IPS-18c (cell line): ENCODE measurements around the gene FNTB.

Experiments used
- H3K4me3 ChIP-seq: 2 replicates; pipeline ENCODE4 v1.7.0; 2013; ENCODE audit warnings: low read depth, mild to moderate bottlenecking, low read length, moderate library complexity; ENCODE audit not compliant: insufficient read depth
- H3K9me3 ChIP-seq: one replicate; pipeline ENCODE4 v1.6.1; 2013; ENCODE audit warnings: mild to moderate bottlenecking, low read length, moderate library complexity; ENCODE audit not compliant: control insufficient read depth, insufficient read depth

Gene FNTB

DNA sequence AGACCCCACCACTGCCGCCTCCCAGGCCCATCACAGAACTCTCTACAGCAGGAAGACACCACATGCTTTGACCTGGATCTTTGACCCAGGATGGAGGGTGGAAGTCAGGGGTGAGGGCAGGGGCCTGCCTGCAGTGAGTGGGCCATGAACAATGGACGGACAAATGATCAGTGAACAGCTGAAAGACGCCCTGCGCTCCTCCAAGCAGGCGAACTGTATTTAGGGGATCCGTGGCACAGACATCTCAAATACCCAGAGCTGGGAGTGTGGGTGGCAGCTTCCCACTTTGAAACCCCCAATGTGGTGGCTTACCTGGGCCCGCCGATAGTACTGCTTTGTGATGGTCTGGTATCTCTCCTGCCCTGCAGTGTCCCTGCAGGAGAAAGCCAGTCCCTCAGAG, 35.4 kb upstream of the FNTB start:
- H3K4me3 ChIP-seq = no peak overlapping the region

GRCh38 chr14:64951724-64952123, 35.0 kb upstream of the FNTB start:
- no peaks in the 10 kb centered on the region for H3K9me3 ChIP-seq
- no peak overlapping the region for H3K4me3 ChIP-seq

More for the DNA sequence above, 35.4 kb upstream of the FNTB start:
- H3K9me3 ChIP-seq = no peaks in the 10 kb centered on the region

GRCh38 chr14:64952598-64953309, 33.9 kb upstream of the FNTB start:
- Histone ChIP-seq H3K9me3 (no peaks in the 10 kb centered on the region), H3K4me3 (no peak overlapping the region)

- H3K9me3 ChIP-seq = no peaks in the 10 kb centered on the region
- no peak overlapping the region for H3K4me3 ChIP-seq
Observed at GRCh38 chr14:64953310-64953654, 33.4 kb upstream of the FNTB start.

- H3K4me3 ChIP-seq = no peak overlapping the region
- H3K9me3 ChIP-seq = no peaks in the 10 kb centered on the region
Observed at GRCh38 chr14:64953661-64954060, 33.0 kb upstream of the FNTB start.

DNA sequence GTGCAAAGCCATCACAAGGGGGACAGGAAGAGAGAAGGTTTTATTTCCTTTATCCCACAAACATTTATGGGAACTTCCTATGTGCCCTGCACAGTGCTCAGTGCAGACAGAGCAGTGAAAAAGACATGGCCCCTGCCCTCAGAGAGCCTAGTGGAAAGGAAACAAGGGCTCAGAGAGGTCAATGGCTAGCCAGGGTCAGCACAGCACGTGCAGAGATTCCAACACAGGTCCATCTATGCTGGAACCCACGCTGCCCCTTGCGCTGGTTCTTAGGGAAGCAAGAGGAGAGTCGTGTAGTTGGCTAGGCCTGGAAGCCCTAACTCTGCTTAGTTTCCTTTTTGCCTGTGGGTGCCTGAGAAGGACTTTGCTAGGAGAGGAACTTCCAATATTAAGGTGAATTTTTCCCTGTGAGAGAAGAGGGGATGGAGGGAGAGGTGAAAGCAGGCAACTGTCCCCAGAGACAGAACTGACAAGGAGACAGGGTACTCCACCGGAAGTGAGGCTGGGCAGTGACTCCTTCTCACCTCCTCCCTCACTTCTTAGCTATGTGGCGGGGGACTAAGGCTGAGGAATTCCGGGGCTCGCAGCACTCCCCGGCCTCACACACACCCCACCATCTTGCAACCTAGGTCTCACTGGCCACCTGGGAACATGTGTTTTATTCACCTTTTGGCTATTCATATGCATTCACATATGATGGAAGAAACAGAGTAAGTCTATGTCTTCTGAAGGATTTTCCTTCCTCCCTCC, 32.0 kb upstream of the FNTB start:
- Histone ChIP-seq H3K9me3 (no peaks in the 10 kb centered on the region), H3K4me3 (no peak overlapping the region)

- Histone ChIP-seq H3K9me3 (no peaks in the 10 kb centered on the region), H3K4me3 (no peak overlapping the region)
Observed at GRCh38 chr14:64955297-64955696, 31.4 kb upstream of the FNTB start.

DNA sequence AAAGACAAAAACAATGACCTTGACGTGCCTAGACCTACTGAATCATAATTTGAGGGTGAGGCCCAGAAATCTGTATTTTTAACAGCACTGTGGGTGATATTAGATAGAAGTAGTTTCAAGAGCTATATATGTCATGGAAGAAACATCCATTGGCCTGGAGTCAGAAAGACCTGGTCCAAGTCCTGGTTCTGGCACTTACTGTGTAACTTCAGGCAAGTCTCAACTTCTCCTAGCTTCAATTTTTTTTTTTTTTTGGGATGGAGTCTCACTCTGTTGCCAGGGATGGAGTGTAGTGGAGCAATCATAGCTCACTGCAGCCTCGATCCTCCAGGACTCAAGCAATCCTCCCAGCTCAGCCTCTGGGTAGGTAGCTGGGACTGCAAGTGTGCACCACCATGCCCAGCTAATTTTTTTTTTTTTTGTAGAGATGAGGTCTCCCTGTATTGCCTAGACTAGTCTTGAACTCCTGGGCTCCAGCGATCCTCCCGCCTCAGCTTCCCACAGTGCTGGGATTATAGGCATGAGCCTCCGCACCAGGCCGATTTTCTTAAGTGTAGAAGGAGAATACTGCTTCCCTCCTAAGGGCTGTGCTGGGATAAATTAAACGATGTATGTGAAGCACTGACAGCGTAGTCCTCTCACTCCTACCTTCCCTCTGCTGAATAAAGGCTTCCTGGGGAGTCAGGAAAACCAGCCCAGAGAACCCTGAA, 29.8 kb upstream of the FNTB start:
- Histone ChIP-seq H3K9me3 (no peaks in the 10 kb centered on the region), H3K4me3 (no peak overlapping the region)

DNA sequence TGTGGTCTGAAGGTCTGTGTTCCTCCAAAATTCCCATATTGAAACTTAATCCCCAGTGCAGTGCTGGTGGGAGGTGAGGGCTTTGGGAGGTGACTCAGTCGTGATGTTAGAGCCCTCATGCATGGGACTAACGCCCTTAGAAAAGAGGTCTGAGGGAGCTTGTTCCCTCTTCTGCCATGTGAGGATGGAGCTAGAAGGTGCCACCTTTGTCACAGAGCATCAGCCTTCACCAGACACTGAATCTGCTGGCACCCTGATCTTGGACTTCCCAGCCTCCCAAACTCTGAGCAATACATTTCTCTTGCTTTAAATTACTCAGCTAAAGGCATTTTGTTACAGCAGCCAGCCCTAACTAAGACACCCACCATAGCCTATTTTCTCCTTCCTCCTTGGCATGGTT, 28.5 kb upstream of the FNTB start:
- peaks cover 2% of the 10 kb centered on the region for H3K9me3 ChIP-seq
- H3K4me3 ChIP-seq = no peak overlapping the region

DNA sequence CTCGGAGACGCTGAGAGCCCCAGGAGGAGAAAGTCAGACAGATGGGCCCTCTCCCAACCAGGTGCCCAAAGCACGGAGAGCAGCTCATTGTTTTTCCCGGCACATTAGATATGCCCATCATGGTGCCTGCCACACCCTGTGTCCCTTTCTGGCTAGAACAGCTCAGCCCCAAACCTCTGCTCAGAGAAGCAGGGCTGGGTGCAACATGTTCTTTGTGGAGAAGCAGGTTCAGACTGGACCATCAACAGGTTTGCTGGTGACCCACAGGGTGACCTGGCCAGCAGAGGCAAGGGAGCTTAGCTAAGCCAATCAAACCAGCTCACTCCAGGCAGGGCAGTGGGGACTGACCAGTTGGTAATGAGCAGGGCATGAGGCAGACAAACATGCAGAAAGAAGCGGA, 28.0 kb upstream of the FNTB start:
- Histone ChIP-seq H3K4me3 (no peak overlapping the region), H3K9me3 (peaks cover 2% of the 10 kb centered on the region)

- no peak overlapping the region for H3K4me3 ChIP-seq
- H3K9me3 ChIP-seq = peaks cover 2% of the 10 kb centered on the region
Observed at GRCh38 chr14:64960762-64961276, 25.9 kb upstream of the FNTB start.

DNA sequence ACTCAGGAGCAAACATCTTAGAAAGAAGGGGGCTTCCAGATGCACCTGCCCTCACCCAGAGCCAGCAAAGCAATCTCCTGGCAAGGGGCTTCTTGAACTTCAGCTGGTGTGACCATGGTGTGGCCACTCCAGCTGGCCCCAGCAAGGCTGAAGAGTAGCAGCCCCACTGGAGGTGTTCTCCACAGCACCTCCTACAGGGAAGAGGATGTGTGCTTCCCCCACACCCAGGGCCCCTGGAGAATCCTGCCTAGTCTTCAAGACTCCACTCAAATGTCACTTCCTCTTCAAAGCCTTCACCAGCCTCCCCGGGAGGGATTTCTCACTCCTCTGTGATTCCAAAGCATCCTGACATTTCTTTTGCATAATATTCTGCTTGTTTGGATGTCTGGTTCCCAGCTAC, 23.1 kb upstream of the FNTB start:
- Histone ChIP-seq H3K9me3 (peaks cover 2% of the 10 kb centered on the region), H3K4me3 (no peak overlapping the region)

DNA sequence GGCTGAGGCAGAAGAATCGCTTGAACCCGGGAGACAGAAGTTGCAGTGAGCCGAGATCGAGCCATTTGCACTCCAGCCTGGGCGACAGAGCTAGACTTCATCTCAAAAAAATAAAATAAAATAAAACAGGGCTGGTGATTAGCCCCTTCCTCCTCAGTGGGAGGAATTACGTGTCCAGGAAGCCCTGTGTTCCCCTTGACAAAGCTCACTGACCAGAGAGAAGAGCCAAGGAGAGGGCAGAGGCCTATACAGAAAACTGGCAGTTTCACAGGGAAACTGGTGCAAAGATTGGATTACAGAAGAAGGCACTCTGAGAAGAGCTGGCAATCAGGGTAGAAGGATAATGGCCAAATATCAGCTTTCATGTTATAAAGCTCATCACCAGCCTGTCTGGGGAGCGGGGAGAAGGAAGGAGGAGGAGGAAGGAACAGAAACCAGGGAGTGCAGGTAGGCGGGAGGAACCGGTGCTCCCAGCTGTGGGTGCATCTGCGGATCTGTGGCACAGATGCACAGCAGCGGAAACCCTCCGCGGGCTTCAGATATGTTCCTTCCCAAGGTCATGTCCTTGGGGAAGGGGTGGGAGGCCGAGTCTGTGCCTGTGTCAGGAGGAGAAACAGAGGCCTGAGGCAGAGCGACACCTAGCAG, 21.2 kb upstream of the FNTB start:
- no peak overlapping the region for H3K4me3 ChIP-seq
- peaks cover 2% of the 10 kb centered on the region for H3K9me3 ChIP-seq

DNA sequence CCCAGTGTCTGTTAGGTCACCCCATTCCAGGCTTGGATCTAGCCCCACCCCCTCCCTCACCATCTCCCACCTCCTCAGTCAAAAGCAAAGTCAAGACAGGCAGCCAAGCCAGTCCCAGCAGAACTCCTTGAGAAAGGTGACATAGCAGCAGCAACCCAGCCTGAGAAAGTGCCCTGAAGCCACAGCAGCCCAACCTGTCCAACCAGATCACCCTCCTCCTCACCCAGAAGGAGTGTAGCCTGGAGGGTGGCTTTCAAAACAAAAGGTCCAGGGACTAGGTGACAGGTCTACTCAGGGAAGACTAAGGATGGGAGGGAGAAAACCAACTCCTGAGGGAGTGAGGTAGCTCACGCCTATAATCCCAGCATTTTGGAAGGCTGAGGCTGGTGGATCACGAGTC, 19.7 kb upstream of the FNTB start:
- H3K9me3 ChIP-seq = peaks cover 2% of the 10 kb centered on the region
- H3K4me3 ChIP-seq = no peak overlapping the region

DNA sequence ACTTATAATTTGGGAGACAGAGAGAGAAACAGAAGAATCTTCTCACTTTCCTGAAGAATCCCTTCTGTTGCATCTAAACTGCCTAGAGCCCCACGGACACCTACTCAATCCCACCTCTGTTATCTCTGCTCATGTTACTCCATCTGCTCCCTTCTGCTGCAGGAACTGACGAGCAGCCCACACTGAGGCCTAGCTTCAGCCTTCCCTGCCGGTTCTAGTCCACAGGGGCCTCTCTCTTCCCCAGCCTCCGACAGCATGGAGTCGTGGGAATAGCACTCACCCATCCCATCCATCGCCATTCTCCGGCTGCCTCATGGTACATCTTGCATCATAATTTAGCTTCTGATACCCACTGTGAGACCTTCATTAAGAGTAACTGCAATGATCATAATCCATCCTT, 18.5 kb upstream of the FNTB start:
- no peak overlapping the region for H3K4me3 ChIP-seq
- H3K9me3 ChIP-seq = no peaks in the 10 kb centered on the region

DNA sequence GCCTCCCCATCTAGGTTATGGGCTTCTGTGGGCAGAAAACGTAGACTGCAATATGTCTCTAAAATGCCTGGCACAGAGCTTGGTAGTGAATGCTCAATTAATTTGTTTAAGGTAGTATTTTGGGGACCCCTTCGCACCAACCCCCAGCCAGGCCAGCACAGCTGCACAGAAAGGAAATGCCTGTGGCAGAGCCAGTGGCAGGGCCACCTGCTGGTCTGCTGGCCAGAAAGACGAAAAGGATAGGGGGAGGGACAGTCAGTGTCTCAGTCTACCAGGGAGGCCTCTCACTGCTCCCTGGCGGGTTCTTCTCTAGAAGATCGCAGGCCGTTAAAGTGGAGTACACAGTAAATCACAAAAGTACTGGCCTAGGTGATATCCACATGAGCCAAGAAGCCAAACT, 18.0 kb upstream of the FNTB start:
- Histone ChIP-seq H3K9me3 (no peaks in the 10 kb centered on the region), H3K4me3 (no peak overlapping the region)

DNA sequence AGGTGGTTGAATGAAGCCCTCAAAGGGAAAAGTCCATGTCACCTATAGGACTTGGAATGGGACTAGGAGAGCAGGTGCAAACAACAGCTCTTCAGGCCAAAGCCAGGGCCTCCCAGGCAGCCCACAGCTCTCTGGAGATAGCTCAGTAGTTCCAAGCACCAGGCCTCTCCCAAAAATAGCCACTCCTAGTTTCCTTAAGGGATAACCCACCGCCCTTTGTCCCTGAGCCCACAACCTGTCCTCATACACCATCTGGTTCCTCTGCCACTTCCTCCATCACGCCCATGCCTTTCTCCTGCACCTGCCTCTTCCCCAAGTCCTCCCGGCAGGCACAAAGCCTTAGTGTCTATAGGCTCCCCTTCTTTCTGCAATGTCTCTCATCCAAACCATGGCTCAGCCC, 16.7 kb upstream of the FNTB start:
- H3K4me3 ChIP-seq = no peak overlapping the region
- H3K9me3 ChIP-seq = no peaks in the 10 kb centered on the region
